Epithelial cell of esophagus (primary cell): Measurements from ENCODE around the gene TMEM184C.

Experiments
- DNase-seq: peaks from one replicate; pipeline ENCODE4 v3.0.0; 2010; ENCODE audit warnings: low read depth
- H3K4me3 ChIP-seq: 2 replicates; pipeline ENCODE4 v1.5.1; 2011; ENCODE audit warnings: mild to moderate bottlenecking, low read length, control low read depth
- TF ChIP-seq, protein P1 (sequence below): IDR thresholded peaks from 2 replicates; pipeline ENCODE4 v1.5.1; 2011; ENCODE audit warnings: low read depth, mild to moderate bottlenecking, low read length, control low read depth, inconsistent platforms; ENCODE audit not compliant: insufficient read depth; ENCODE audit errors: missing control alignments

Gene TMEM184C

DNA sequence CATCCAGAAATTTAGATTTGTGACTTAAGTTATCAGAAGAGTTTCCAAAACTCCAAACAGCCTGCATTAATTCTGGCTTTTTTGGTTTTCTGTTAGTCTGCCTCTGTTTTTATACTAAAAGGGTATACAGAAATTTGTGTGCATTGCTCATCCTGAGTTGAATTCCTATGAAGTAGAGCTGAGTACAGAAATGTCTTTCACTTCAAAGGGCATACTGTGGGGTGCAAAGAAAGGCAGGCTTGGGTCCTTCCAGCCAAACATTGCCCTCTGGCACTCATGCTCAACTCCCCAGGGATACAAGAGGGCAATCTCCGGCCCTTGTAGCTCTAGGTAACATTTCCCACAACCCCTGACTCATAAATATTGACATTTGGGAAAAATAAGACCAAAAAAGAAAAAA lies 27.6 kb upstream of the TMEM184C start:
- TF ChIP-seq, protein P1, sequence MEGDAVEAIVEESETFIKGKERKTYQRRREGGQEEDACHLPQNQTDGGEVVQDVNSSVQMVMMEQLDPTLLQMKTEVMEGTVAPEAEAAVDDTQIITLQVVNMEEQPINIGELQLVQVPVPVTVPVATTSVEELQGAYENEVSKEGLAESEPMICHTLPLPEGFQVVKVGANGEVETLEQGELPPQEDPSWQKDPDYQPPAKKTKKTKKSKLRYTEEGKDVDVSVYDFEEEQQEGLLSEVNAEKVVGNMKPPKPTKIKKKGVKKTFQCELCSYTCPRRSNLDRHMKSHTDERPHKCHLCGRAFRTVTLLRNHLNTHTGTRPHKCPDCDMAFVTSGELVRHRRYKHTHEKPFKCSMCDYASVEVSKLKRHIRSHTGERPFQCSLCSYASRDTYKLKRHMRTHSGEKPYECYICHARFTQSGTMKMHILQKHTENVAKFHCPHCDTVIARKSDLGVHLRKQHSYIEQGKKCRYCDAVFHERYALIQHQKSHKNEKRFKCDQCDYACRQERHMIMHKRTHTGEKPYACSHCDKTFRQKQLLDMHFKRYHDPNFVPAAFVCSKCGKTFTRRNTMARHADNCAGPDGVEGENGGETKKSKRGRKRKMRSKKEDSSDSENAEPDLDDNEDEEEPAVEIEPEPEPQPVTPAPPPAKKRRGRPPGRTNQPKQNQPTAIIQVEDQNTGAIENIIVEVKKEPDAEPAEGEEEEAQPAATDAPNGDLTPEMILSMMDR, result no peak

DNA sequence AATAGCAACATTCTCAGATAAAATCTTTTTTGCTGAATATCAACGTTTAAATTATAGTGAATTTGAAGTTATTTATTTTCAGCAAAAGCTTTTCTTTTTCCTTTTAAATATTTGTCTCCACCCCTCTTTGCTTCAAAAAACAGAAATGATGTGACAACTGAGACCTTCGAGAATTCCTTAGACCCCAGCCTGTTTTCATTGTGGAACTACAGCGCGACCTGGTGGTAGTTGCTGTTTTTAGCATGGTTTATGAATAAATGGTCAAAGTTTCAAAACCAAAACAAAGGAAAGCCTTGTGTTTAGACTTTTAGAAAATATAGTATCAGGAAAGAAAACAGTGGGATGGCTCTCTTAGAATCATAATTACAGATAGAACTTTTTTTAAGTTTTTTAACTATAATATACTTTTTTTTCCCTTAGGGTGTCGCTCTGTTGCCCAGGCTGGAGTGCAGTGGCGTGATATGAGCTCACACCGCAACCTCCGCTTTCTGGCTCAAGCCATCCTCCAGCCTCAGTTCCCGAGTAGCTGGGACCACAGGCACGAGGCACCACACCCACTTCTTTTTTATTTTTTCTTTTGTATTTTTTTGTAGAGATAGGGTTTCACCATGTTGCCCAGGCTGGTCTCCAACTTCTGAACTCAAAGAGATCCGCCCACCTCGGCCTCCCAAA lies 26.8 kb upstream of the TMEM184C start:
- peak; percentile 58 for DNase-seq
- H3K4me3 ChIP-seq, result no peak overlapping the region
- TF ChIP-seq, protein P1, result peak; percentile 86

More for the DNA sequence above, 27.6 kb upstream of the TMEM184C start:
- H3K4me3 ChIP-seq, result no peak overlapping the region
- DNase-seq, result no peak

DNA sequence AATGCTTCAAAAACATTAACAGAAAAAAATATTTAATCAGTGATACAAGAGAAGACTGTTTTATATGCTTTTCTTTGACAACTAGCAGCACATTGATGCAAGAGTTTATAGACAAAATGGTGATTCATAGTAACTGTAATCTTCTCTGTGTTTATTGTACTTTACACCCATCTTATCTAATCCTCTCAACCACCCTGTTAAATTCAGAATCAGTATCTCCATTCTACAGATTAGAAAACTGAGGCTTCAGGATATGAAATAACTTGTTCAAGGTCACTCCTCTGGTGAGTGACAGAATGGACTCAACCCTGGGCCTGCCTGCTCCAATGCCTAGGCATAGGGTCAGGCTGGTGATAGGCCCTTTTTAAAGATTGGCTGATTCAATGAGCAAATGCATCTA lies 26.1 kb upstream of the TMEM184C start:
- TF ChIP-seq, protein P1, result no peak
- DNase-seq, result peak; percentile 21
- no peak overlapping the region for H3K4me3 ChIP-seq

DNA sequence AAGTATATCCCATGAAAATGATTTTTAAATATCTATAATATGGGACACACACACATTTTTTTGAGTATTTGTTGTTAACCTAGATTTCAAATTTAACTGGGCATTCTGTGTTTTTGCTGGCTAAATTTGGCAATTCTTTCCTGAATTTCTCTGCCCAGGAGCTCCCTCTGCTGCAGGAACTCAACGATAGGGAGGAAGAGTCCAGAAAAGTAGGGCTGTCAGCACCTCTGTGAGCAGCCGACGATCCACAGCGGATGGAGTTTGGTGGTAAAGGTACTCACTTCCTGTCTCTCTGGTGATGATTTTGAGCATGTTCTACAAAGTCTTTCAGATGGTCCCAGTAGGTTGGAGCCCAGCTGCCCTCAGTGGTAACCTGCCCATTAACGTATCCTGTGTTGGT lies 23.1 kb upstream of the TMEM184C start:
- TF ChIP-seq, protein P1, result peak; percentile 19
- no peak overlapping the region for H3K4me3 ChIP-seq
- DNase-seq, result no peak

DNA sequence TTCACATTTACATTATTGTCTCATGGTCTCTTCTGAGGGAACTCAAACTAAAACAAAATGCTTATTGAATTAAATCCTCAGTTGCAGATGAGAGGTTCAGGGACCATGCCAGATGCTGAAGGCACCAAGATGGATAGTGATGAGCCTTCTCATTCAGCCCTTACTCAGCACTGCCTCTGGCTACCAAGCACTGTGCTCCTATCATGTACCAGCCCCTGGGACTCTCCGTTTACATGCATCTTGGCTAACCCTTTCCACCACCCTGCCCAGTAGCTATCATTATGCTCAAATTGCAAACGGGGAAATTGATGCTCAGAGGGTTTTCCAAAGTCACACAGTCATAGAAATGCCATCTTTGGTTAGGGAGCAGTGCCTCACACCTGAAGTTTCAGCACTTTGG lies 22.6 kb upstream of the TMEM184C start:
- TF ChIP-seq, protein P1, result no peak
- DNase-seq, result no peak
- H3K4me3 ChIP-seq, result no peak overlapping the region

DNA sequence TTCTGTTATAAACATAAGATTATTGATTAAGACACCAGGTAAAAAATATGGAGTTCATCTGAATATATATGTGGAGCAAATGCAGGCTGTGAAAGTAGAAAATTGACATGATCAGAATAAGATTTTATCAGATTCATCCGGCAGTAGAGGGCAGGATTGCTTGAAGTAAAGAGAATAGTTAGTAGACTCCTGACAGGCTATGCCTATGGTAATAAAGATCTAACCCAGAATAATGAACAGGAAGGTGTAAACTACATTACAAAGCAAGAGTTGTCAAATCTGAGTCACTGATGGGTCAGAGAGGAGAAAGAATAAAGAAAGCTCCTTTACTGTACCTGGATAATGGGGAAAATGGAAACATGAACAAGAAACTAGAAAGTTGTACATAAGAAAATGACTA lies 20.8 kb upstream of the TMEM184C start:
- TF ChIP-seq, protein P1, result no peak
- no peak overlapping the region for H3K4me3 ChIP-seq
- peak; percentile 57 for DNase-seq

DNA sequence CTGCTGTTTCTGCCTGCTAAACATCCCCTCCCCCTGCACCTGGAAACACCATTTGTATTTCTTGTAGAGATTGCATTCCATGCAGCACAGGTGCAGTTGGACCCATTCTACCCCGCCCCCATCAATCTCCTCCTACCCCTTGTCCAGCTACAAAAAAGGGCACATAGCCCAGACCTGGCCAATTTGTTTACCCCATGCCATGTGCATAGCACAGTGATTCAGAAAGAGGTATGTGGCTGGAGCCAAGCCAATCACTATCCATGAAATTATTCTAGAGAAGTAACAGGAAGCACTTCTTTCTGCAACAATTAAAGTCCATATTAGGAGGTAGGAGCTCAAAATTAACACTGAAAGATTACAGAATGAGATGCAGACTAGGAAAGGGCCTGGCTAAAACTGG lies 20.2 kb upstream of the TMEM184C start:
- no peak overlapping the region for H3K4me3 ChIP-seq
- DNase-seq, result peak; percentile 83
- TF ChIP-seq, protein P1, result no peak
